ENCODE results near the gene ABO. TPM values are rescaled to one million over a fixed set of nuclear protein-coding genes. Genes with fewer than 3 reads are reported as not detected.

The ABO gene
- total RNA-seq, 2 experiments from 2014 or later: not detected

Other genes starting within 250 kb of the ABO start
- gene GTF3C5, start 244.2 kb downstream of the ABO start, total RNA-seq: 10 to 100 TPM; 85.4 to 90.2 TPM
- gene CEL, start 213.2 kb downstream of the ABO start, total RNA-seq: 1 to 10 TPM; 2.3 to 2.8 TPM
- gene RALGDS, start 154.0 kb downstream of the ABO start, total RNA-seq: 10 to 100 TPM; 50.3 to 51.9 TPM
- gene GBGT1, start 111.3 kb downstream of the ABO start, total RNA-seq: 1 to 10 TPM; 1.6 to 2.9 TPM
- gene OBP2B, start 66.0 kb downstream of the ABO start, total RNA-seq: not detected
- gene SURF6, start 61.0 kb upstream of the ABO start, total RNA-seq: 10 to 100 TPM; 31.8 to 33.0 TPM
- 10 to 100 TPM; 42.3 to 45.2 TPM for gene MED22, start 72.9 kb upstream of the ABO start, total RNA-seq
- gene RPL7A, start 73.0 kb upstream of the ABO start, total RNA-seq: 1,000 to 10,000 TPM; 3,142 to 3,195 TPM
- gene SURF1, start 81.3 kb upstream of the ABO start, total RNA-seq: 10 to 100 TPM; 25.4 to 26.6 TPM
- gene SURF2, start 81.3 kb upstream of the ABO start, total RNA-seq: 10 to 100 TPM; 30.7 to 32.2 TPM
- 100 to 1,000 TPM; 197 to 198 TPM for gene SURF4, start 100.9 kb upstream of the ABO start, total RNA-seq
- under 1 TPM; 0.16 to 0.31 TPM for gene STKLD1, start 101.2 kb upstream of the ABO start, total RNA-seq
- 10 to 100 TPM; 45.3 to 47.7 TPM for gene REXO4, start 142.8 kb upstream of the ABO start, total RNA-seq
- gene ADAMTS13, start 147.2 kb upstream of the ABO start, total RNA-seq: 1 to 10 TPM; 1.0 to 1.5 TPM
- 1 to 10 TPM in 1 of 2 experiments, under 1 TPM in 1; 0.54 to 1.4 TPM for gene CACFD1, start 184.8 kb upstream of the ABO start, total RNA-seq
- 1 to 10 TPM; 8.9 to 9.3 TPM for gene SLC2A6, start 203.9 kb upstream of the ABO start, total RNA-seq
- gene MYMK, start 249.8 kb upstream of the ABO start, total RNA-seq: not detected